AG10803 (cell line): ENCODE results near the gene TMEM59L.
A peak's percentile ranks its signal among the peaks of the same experiment; 100 is the strongest.

ENCODE experiments used
- DNase-seq: peaks from one replicate; pipeline ENCODE4 v3.0.0; 2010; ENCODE audit warnings: low read depth
- H3K4me3 ChIP-seq: 2 replicates; pipeline ENCODE4 v1.5.1; 2011; ENCODE audit warnings: mild to moderate bottlenecking, low read length, control low read depth
- TF ChIP-seq, protein P1 (sequence below): conservative IDR thresholded peaks from 2 replicates; pipeline ENCODE4 v1.5.1; 2011; ENCODE audit warnings: mild to moderate bottlenecking, low read length, control low read depth, inconsistent platforms

Gene TMEM59L

DNA sequence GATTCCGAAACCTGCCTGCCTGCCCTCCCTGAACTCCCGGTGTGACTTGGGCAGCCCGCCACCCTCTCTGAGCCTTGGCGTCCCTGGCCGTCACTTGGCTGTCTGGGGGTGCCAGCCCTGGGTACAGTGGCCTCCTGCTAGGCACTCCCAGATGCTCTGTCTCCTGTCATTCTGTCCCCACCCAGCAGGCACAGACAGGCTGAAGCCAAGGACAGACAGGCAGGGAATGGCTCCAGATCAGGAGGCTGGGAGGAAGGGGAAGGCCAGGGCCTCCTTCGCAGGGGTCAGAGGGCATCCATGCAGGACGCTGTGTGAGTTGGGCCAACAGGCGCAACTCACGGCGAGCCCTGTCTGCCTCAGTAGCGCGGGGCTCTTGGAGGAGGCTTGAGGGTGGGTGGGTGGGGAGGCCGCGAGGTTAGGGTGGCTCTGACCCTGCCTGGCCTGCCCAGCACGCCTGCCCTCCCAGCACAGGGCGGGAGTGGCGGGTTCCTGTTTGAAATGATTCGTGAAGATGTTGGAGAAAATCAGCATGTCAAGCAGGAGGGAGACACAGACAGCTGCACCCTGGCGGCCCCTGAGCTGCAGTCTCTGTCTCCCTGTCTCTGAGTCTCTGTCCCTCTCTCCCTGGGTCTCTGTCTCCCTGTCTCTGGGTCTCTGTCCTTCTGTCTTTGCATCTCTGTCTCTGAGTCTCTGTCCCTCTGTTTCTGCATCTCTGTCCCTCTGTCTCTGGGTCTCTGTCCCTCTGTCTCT is 43.8 kb downstream of the TMEM59L start:
- TF ChIP-seq, protein P1, sequence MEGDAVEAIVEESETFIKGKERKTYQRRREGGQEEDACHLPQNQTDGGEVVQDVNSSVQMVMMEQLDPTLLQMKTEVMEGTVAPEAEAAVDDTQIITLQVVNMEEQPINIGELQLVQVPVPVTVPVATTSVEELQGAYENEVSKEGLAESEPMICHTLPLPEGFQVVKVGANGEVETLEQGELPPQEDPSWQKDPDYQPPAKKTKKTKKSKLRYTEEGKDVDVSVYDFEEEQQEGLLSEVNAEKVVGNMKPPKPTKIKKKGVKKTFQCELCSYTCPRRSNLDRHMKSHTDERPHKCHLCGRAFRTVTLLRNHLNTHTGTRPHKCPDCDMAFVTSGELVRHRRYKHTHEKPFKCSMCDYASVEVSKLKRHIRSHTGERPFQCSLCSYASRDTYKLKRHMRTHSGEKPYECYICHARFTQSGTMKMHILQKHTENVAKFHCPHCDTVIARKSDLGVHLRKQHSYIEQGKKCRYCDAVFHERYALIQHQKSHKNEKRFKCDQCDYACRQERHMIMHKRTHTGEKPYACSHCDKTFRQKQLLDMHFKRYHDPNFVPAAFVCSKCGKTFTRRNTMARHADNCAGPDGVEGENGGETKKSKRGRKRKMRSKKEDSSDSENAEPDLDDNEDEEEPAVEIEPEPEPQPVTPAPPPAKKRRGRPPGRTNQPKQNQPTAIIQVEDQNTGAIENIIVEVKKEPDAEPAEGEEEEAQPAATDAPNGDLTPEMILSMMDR = no peak
- DNase-seq = no peak
- no peak overlapping the region for H3K4me3 ChIP-seq

DNA sequence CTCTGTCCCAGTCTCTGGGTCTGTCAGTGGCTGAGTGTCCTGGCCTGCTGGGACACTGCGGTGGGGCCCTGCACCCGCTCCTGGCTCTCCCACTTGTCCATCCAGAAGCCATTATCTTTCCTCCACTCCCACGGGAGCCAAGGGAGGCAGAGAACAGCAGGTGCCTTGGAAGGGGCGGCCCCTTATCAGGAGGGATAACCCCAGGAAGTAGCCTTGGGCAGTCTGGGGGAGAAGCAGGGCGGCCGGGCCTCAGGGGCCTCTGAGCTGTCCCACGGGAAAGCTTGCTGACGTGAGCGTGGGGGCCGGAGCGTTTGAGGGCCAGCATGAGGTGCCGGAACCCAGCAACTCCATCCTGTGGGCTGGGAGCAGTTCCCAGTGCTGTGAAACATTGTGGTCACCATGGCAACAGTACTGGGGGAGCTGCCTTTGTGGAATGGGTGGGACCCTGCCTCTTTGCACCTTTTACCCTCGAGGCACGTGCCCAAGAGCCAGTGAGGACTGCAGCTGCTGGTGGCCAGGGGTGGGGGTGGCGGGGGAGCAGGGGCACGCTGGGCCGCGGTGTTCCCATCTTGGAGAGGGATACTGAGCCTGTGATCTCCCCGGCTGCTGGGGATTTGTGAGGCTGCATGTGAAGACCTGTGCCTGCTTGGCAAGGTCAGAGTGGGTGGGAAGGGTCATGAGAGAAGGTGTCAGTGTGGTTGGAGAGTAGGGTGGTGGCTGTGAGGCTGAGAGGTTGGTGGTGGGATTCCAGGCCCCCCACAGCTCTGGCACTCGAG is 45.1 kb downstream of the TMEM59L start:
- no peak overlapping the region for H3K4me3 ChIP-seq
- peak; percentile 32 for DNase-seq

DNA sequence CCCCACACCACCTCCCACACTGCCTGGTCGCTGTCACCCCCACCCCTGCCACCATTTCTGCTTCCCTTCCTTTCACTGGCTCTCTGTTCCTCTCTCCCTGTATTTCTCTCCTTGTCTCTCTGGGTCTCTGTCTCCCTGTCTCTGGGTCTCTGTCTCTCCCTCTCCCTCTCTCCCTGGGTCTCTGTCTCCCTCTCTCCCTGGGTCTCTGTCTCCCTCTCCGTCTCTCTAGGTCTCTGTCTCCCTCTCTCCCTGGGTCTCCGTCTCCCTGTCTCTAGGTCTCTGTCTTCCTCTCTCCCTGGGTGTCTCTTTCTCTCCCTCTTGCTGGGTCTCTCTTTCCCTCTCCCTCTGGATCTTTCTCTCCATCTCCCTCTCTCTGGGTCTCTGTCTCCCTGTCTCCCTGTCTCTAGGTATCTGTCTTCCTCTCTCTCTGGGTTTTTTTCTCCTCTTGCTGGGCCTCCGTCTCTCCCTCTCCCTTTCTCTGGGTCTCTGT is 45.7 kb downstream of the TMEM59L start:
- TF ChIP-seq, protein P1 = no peak
- no peak for DNase-seq
- no peak overlapping the region for H3K4me3 ChIP-seq

More for the DNA sequence above, 45.1 kb downstream of the TMEM59L start:
- TF ChIP-seq, protein P1 = no peak

DNA sequence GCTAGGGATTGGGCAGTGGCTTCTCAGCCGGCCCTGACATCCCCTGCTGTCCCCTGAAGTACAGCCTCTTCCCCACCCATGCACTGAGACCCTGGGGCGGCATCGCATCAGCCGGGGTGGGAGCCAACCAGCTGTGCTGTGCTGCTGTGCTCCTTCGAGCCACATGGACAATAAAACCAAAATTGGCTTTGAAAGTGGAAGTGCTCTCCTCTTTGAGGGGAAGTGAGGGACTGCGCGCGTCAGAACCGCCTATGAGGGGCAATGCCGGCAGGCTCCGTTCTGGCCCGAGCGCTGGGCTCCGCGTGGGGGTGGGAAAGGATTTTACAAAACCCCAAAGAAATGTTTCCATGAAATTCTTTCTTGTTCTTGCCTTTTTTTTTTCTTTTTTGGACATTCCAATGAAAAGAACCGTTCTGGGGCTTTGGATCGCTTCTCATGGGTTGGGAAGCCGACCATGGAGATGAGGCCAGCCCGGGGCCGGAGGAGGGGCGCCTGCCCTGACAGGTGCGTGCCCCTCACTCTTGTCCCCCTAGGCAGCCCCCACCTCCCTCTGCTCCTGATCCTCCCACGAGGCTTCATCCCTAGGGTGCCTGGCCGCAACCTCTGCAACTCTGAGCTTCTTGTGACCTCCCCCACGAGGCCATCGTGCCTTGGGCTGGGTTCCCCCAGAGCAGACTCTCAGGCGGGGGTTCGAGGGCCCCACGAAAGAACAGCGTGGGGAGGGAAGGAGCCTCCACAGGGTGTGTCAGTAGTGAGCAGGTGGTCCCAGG is 46.8 kb downstream of the TMEM59L start:
- H3K4me3 ChIP-seq = no peak overlapping the region
- peak; percentile 33 for DNase-seq
- TF ChIP-seq, protein P1 = no peak

DNA sequence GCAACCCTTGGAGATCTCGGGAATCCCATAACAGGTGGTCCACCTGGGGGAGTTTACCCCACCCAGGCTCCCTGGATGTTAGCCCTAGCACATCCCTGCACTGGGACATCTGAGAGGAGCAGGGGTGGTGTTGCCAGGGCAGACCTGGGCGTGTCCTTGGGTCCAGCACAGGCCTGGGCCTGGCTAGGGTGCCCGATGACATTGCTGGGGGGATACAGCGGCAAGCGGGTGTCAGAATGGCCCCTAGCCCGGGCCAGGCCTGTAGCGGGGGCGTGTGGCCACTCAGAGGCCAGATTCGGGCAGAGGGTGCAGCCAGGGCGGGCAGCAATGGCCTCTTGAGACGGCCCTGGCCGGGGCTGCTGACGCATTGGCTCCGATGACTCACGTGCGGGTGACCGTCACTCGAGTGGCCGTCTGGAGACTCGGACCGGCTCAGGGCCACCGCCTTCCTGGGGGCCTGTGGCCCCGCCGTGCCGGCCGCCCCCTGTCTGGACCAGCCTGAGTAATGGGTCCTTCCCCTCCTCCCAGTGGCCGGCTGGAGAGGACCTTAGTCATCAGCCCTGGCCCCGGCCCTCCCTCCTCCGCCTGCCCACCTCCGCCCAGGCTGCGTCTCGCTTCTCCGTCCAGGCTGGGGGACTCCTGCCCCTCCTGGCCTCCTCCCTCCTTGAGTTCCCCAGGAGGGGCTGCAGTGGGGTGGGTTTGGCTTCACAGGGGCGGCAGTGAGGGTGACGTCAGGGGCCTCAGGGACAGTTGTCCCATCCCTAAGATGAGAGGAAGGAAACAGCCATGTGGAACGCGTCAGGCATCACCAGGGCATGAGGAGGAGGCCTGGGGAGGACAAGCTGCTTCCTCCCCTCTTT is 47.6 kb downstream of the TMEM59L start:
- TF ChIP-seq, protein P1 = no peak
- H3K4me3 ChIP-seq = no peak overlapping the region
- DNase-seq = no peak

DNA sequence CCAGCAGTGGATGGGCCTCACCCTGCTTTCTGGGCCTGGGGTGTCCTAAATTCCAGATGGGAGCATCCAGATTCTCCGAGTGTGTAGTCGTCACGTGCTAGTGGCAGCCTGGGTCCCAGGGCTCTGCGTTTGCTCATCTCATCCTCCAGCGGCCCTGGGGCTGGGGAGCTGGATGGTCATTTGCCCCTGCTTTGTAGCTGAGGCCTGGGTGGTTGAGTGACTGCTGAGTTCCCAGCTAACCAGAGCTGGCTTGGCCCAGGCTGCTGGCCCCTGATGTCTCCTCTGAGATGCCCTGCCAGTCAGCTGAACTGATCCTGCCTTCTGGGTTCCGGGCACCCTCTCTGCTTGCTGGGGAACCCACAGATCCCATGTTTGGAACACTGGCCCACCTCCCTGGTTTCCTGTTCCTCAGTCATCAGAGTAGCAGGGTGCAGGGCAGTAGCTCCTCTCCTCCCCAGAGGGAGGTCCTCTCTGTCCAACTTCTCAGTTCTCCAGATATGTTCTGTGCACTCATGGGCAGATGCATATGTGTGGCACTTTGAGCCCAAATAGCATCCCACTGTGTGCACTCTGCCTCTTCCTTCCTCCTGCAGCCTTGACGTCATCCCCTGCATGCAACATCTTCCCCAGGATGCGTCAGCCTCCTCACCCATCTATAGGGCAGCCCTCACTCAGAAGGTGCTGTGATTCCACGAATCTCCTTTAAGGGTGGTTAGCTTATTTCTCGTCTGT is 48.4 kb downstream of the TMEM59L start:
- H3K4me3 ChIP-seq = no peak overlapping the region
- TF ChIP-seq, protein P1 = no peak
- no peak for DNase-seq
